HuH-7.5 (cell line): ENCODE results near the gene GH1.
"Not testable (repeated sequence)": the region's sequence is repeated elsewhere in the genome, so short reads cannot be mapped to it uniquely, and the experiment has no call there.

Experiments used
- DNase-seq: peaks from one replicate; pipeline ENCODE4 v3.0.0; 2011; ENCODE audit warnings: low spot score

The GH1 gene

GRCh38 chr17:63918789-63919305, at the start of gene GH1:
Gene GH1 (minus strand): TSS chr17:63918839. CDS start chr17:63918776, 63 bp downstream.
- DNase-seq = not testable (repeated sequence)

- DNase-seq = no peak
Measured at GRCh38 chr17:63967953-63968352, 49.3 kb upstream of the GH1 start.

DNA sequence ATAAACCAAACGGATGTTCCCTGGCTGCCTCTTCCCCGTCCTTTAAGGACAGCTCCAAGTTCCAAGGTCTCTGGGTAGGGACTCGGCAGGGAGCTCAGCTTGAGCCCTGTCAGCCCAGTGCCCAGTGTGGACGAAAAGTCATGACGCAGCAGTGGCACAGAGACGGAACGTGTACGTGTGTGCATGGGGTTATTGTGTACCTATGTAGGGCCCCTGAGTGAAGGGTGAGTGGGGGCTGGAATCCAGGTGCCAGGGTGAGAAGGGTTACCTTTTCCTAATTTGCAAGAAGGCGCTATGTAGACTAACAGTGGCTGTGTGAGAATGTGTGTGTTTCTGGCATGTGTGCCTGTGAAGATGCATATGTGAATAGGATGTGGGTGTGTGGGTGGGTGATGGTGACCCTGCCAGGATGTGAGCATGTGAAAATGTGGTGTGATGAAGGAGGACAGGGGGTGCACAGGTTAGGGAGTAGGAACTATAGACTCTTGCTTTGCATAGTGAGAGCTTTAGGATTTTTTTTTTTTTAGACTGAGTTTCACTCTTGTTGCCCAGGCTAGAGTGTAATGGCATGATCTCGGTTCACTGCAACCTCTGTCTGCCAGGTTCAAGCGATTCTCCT, 48.1 kb upstream of the GH1 start:
- no peak for DNase-seq

GRCh38 chr17:63963123-63963522, 44.5 kb upstream of the GH1 start:
- DNase-seq = no peak

- DNase-seq = no peak
Measured at GRCh38 chr17:63962298-63962744, 43.7 kb upstream of the GH1 start.

DNA sequence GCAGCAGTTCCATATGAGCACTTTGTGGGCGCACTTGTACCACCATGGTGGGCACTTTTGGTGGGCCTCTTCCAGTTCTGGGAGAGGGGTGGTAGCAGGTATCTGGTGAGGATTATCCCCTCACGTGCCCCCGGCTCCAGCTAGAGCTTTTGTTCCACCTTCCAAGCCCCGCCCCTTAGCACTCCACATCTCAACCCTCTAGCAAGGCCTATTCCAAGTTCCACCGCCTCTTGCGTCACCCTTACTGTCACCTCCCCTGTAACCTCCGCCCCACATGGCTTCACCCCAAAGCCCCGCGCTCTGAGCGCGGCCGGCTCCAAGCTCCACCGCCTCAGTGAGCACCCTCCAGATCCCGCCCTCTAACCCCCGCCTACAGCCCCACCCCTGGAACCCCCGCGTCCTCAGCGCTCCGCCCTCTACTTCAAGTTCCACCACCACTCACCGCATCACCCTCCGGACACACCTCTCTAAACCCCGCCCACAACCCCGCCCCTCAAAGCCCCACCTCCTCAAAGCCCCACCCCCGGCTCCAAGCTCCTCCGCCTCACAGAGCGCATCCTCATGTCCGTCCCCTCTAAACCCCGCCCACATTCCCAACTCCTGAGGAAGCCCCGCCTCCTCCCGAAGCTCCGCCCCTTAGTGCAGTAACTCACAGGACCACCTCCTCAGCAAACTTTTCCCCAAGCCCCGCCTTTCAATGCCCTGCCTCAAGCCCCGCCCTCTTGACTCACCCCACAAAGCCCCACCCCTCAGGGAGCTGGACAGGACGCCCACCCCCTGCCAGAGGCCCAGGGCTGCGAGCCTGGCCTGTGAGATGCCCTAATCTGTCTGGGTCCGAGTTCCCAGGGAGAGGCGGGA, 42.9 kb upstream of the GH1 start:
- peak; percentile 67 for DNase-seq

- no peak for DNase-seq
Measured at GRCh38 chr17:63960430-63960829, 41.8 kb upstream of the GH1 start.

DNA sequence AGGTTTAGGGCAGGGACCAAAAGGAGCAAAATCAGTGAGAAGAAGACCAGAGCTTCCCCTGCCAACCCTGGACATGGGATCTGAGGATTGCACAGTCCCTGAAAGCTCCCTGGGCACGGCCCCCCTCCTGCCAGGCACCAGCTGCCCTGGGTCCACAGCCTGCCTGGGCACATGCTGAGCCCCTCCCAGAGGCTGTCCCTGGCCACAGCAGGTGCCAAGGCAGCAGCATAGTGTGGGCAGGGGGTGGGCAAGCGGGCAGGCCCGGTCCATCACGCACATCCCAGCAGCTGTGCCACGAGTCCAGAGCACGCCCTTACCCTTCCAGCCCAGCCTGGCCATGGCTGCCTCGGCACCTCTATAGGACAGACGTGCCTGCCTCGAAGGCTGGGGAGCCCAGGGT, 41.4 kb upstream of the GH1 start:
- no peak for DNase-seq

DNA sequence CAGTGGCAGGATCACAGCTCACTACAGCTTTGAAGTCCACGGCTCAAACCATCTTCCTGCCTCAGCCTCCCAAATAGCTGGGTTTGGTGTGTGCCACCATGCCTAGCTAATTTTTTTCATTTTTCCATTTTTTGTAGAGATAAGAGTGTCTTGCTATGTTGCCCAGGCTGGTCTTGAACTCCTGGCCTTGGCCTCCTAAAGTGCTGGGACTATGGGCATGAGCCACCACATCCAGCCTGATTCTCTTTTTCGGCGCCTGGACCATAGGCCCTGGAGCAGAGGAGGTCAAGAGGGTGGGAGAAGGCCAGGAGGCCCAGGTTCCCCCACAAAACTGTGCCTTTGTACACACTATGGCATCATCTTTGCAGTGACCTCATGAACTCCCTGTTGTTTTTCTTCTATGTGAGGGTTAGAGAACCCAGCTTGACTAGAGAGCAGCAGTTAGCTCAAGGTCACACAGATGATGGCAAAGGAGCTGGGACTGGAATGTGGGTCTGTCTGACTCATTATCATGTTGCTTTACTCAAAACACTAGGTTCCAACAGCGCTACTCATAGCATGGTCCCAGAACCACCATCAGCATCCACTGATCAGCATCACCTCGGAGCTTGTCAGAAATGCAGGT, 37.8 kb upstream of the GH1 start:
- DNase-seq = no peak

DNA sequence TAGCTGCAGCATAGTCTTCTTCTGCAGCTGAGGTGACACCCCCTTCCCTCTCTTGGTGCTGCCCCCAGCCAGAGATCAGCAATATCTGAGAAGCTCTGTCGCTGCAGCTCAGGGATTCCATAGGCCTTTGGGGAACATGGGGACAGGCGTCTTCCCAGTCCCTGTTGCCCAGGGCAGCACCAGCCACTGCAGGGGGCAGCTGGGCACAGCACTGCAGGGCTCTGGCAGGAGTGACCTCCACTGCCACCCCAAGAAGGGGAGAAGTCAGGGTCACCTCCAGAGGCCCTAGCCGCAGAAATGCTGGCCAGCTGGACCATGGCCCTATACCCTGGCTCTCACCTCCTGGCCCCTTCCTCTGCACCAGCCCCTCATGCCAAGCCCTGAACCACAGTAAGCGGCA, 37.2 kb upstream of the GH1 start:
- no peak for DNase-seq

DNA sequence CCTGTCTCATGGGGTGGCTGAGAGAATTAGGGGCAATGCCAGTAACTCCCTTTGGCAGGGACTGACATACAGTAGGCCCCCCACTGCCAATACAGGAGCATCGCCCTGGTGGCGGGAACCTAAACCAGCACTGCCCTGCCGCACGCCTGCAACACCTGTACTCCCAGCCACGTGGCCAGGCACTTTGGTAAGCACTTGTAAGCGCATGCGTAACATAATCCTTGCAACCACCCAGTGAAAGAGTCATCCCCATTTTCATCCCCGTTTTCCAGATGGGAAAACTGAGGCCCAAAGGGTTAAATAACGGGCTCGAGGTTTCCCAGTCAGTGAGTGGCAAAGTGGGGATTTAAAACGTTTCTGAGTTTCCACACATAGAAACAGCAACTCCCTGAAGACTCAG, 36.6 kb upstream of the GH1 start:
- DNase-seq = no peak

- DNase-seq = no peak
Measured at GRCh38 chr17:63954402-63955063, 35.9 kb upstream of the GH1 start.

DNA sequence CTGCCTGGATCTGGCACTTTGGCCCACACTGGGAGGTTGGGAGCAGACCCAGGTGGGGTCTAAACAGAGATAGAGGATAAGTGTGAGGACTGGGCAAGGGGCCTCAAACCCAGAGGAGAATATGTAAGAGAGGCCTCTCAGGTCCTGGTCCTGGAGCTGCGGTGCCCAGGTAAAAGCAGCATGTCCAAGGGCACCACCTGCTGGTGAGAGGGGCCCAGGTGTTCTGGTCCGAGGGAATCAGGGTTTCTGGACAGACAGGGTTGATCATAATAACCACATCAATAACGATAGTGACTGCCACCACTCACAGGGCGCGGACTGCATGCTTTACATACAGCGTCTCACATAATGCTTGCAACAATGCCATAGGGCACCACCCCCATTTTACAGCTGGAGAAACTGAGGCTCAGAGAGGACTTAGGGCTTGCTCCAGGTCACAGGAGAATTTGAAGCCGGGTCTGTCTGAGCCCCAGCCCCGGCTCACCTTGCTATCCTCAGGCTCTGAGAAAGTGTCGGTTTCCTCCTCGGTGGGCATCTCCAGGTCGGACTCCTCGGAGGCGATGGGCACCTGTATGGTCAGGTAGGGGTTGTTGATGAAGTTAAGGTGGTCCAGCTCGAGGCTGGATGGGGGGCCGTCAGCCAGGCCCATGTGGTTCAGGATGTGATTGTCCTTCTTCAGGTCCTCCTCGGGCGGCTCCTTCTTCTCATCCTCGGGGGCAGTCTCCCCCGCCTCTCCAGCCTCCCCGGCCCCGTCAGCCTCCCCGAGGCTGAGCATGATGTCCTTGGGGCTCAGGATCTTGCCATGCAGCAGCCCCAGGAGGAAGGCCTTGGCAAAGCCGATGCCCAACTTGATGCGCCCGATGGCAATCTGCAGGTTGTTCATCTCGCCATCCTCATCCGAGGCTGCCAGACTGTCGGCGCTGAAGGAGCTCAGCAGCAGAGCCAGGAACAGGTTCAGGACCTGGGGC, 32.6 kb upstream of the GH1 start:
- DNase-seq = peak; percentile 84

GRCh38 chr17:63949576-63950250, 31.1 kb upstream of the GH1 start:
- DNase-seq = no peak

DNA sequence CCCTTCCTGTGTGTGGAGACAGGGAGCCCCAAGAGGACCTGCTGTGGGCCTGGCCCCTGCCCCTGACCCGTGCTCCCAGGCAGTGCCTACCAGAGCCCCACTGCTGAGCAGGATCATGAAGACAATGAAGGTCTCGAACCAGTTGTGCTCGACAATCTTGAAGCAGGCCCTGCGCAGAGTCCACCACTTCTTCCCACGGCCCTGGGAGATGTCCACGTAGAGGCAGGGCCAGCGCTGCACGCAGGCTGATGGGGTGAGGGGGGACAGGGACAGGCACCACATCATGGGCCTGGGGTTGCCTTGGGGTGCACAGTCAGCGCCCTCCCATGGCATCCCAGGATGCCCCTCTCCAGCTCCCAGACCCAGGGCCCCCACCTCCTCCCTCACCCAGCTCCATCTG, 29.9 kb upstream of the GH1 start:
- no peak for DNase-seq

DNA sequence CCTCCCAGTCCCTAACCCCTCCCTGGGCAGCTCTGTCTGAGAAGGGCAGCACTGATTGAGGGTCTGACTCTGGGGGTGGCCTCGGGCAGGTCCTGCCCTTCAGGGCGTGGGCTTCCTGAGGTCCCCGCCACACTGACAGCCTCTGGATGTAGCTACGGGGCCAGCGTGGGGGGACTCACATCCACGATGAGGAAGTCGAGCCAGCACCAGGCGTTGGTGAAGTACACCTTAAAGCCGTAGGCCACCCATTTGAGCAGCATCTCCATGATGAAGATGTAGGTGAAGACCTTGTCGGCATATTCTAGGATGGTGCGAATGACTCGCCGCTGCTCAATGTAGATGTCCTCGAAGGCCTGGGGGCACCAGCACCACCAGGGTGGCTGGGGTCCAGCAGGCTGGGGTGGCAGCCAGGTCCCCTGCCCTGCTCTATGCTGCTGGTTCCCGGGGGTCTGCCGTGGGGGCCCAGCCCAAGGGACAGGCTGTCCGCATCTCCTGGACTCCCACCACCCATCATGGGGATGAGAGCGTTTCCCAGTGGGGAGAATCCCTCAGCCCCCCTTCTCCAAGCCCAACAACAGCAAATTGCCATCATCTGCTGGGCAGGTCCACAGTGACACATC, 29.2 kb upstream of the GH1 start:
- DNase-seq = no peak

- DNase-seq = peak; percentile 91
Measured at GRCh38 chr17:63946440-63947363, 28.1 kb upstream of the GH1 start.

DNA sequence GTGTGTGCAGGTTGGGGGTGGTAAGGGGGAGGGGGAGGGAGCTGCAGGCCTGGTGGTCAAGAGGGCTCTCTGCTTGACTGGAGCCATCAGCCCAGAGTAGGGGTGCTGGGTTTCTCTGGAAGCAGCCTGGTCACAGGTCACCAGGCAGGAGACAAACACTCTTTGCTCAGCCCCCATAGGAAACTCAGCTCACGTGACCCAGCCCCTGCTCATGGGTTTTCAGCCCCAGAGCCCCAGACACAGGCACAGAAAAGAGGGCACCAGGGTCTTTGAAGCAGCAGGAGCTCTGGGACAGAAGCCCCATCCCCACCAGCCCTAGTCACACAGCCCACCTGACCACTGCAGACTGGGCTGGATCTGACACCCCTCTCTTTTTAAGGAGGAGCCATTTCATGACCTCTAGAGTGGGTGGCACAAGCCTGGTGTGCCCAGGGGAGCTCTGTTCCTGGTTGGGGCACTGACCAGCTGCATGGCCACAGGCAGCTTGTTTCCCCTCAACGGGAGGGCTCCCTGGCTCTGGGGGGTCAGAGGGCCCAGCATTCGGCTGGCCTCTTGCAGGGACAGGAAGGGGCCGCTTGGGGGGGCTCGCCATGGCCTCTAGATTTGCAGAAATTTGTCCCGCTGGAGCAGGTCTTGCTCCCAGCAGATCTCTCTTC, 27.3 kb upstream of the GH1 start:
- DNase-seq = no peak
